ENCODE measurements around the gene TRIOBP. TPM values are rescaled to one million over a fixed set of nuclear protein-coding genes. Genes with fewer than 3 reads are reported as not detected.

The TRIOBP gene
- polyA plus RNA-seq, 1 donor (not counting 4 experiments of a cell fraction or from before 2014, with no cell fraction given), result 22.2 TPM

GRCh38 chr22:37675930-37676735 lies 20.7 kb upstream of the TRIOBP start:
- H3K4me2 ChIP-seq (ENCODE audit: control insufficient read depth, extremely low read depth, insufficient read depth, low read depth, low read length), result peak overlapping the region; percentile 89
- no peak overlapping the region for H2AFZ ChIP-seq (ENCODE audit: control insufficient read depth, low read length)
- FAIRE-seq (no peak), DNase-seq (ENCODE audit: low read depth, low spot score) (no peak)
- TF ChIP-seq CTCF (optimal IDR thresholded peaks at IDR 0.05 in 1 of 3, IDR thresholded peaks at IDR 0.05 in 1 of 3, conservative IDR thresholded peaks at IDR 0.05 in 1 of 3; ENCODE audit: extremely low read depth in 1 of 3, insufficient read depth in 2 of 3, low read length in 3 of 3) (no peak), EZH2 (IDR thresholded peaks at IDR 0.05; ENCODE audit: low read length) (no peak)
- H3K9me1 ChIP-seq (ENCODE audit: control insufficient read depth, extremely low read depth, insufficient read depth, low read length), result no peaks in the 10 kb centered on the region
- peak overlapping the region; percentile 80 for H3K27ac ChIP-seq (ENCODE audit: control insufficient read depth, insufficient read depth, low read length)
- peak overlapping the region; percentile 62 to 90 (median 69) for H3K4me3 ChIP-seq (ENCODE audit: control insufficient read depth in 2 of 3, extremely low read depth in 1 of 3, insufficient read depth in 2 of 3, low read depth in 1 of 3, low read length in 3 of 3)
- H3K36me3 ChIP-seq (ENCODE audit: control insufficient read depth in 2 of 2, extremely low read depth in 1 of 2, insufficient read depth in 2 of 2, low read length in 2 of 2), result peaks cover 0 to 4% of the 10 kb centered on the region in 2 experiments
- peaks cover 18% of the 10 kb centered on the region for H3K79me2 ChIP-seq (ENCODE audit: control insufficient read depth, insufficient read depth, low read length)
- H3K9ac ChIP-seq (ENCODE audit: control insufficient read depth, extremely low read depth, insufficient read depth, low read length), result peak overlapping the region; percentile 83
- H3K9me3 ChIP-seq (ENCODE audit: control insufficient read depth, low read depth, low read length), result no peaks in the 10 kb centered on the region
- peaks cover 7% of the 10 kb centered on the region for H4K20me1 ChIP-seq (ENCODE audit: control insufficient read depth, extremely low read depth, insufficient read depth, low read length)
- dilution Hi-C loops (cut with MboI; ENCODE audit: extremely low pct_ligation_motif_present, low sequenced_read_pairs), result no loop called here
- H3K4me1 ChIP-seq (ENCODE audit: control insufficient read depth, extremely low read depth, insufficient read depth, low read length), result peaks cover 25% of the 10 kb centered on the region
- H3K27me3 ChIP-seq (ENCODE audit: control insufficient read depth, extremely low read depth, insufficient read depth, low read length), result no peaks in the 10 kb centered on the region

GRCh38 chr22:37676736-37677492 lies 19.9 kb upstream of the TRIOBP start:
- Histone ChIP-seq H4K20me1 (ENCODE audit: control insufficient read depth, extremely low read depth, insufficient read depth, low read length) (peaks cover 7% of the 10 kb centered on the region), H3K36me3 (ENCODE audit: control insufficient read depth in 2 of 2, extremely low read depth in 1 of 2, insufficient read depth in 2 of 2, low read length in 2 of 2) (peaks cover 0 to 4% of the 10 kb centered on the region in 2 experiments), H2AFZ (ENCODE audit: control insufficient read depth, low read length) (peak overlapping the region; percentile 49), H3K79me2 (ENCODE audit: control insufficient read depth, insufficient read depth, low read length) (peaks cover 18% of the 10 kb centered on the region), H3K4me2 (ENCODE audit: control insufficient read depth, extremely low read depth, insufficient read depth, low read depth, low read length) (peak overlapping the region; percentile 89), H3K9me1 (ENCODE audit: control insufficient read depth, extremely low read depth, insufficient read depth, low read length) (no peaks in the 10 kb centered on the region), H3K27ac (ENCODE audit: control insufficient read depth, insufficient read depth, low read length) (peak overlapping the region; percentile 80), H3K4me3 (ENCODE audit: control insufficient read depth in 2 of 3, extremely low read depth in 1 of 3, insufficient read depth in 2 of 3, low read depth in 1 of 3, low read length in 3 of 3) (peak overlapping the region; percentile 62 to 90 (median 70)), H3K4me1 (ENCODE audit: control insufficient read depth, extremely low read depth, insufficient read depth, low read length) (peaks cover 25% of the 10 kb centered on the region), H3K27me3 (ENCODE audit: control insufficient read depth, extremely low read depth, insufficient read depth, low read length) (no peaks in the 10 kb centered on the region), H3K9ac (ENCODE audit: control insufficient read depth, extremely low read depth, insufficient read depth, low read length) (peak overlapping the region; percentile 83), H3K9me3 (ENCODE audit: control insufficient read depth, low read depth, low read length) (no peaks in the 10 kb centered on the region)
- FAIRE-seq (peak; percentile 26), DNase-seq (ENCODE audit: low read depth, low spot score) (peak; percentile 85)
- TF ChIP-seq CTCF (optimal IDR thresholded peaks at IDR 0.05 in 1 of 3, IDR thresholded peaks at IDR 0.05 in 1 of 3, conservative IDR thresholded peaks at IDR 0.05 in 1 of 3; ENCODE audit: extremely low read depth in 1 of 3, insufficient read depth in 2 of 3, low read length in 3 of 3), result no peak
- dilution Hi-C loops (cut with MboI; ENCODE audit: extremely low pct_ligation_motif_present, low sequenced_read_pairs), result no loop called here
